GDM1 (cell line): ENCODE measurements around the gene LUZP2.

Source experiments
- DNase-seq: peaks from one replicate; lab custom pipeline; 2025; lab: John Stamatoyannopoulos, UW

Gene LUZP2

GRCh38 chr11:24496736-24497725 lies at the start of gene LUZP2:
TSS of gene LUZP2 (plus strand) at chr11:24497053.
- no peak for DNase-seq

- DNase-seq: no peak
Observed at GRCh38 chr11:24453129-24453718, 43.6 kb upstream of the LUZP2 start.

- no peak for DNase-seq
Observed at GRCh38 chr11:24457985-24458384, 38.9 kb upstream of the LUZP2 start.

GRCh38 chr11:24470431-24470830 lies 26.4 kb upstream of the LUZP2 start:
- no peak for DNase-seq

GRCh38 chr11:24471084-24471483 lies 25.8 kb upstream of the LUZP2 start:
- no peak for DNase-seq

- no peak for DNase-seq
Observed at GRCh38 chr11:24478718-24479117, 18.1 kb upstream of the LUZP2 start.

- no peak for DNase-seq
Observed at GRCh38 chr11:24489477-24489876, 7.4 kb upstream of the LUZP2 start.

- no peak for DNase-seq
Observed at GRCh38 chr11:24496386-24496735, 492 bp upstream of the LUZP2 start.

GRCh38 chr11:24497831-24498230 lies 978 bp downstream of the LUZP2 start:
- no peak for DNase-seq

GRCh38 chr11:24502425-24502824 lies 5.6 kb downstream of the LUZP2 start:
- DNase-seq: no peak

GRCh38 chr11:24509114-24509513 lies 12.3 kb downstream of the LUZP2 start:
- DNase-seq: no peak

GRCh38 chr11:24511511-24511910 lies 14.7 kb downstream of the LUZP2 start:
- DNase-seq: no peak

- no peak for DNase-seq
Observed at GRCh38 chr11:24513479-24514218, 16.8 kb downstream of the LUZP2 start.

- DNase-seq: no peak
Observed at GRCh38 chr11:24514219-24514594, 17.4 kb downstream of the LUZP2 start.

GRCh38 chr11:24515632-24516031 lies 18.8 kb downstream of the LUZP2 start:
- DNase-seq: no peak

- DNase-seq: no peak
Observed at GRCh38 chr11:24516638-24517037, 19.8 kb downstream of the LUZP2 start.

- no peak for DNase-seq
Observed at GRCh38 chr11:24521601-24522000, 24.7 kb downstream of the LUZP2 start.

- DNase-seq: no peak
Observed at GRCh38 chr11:24524156-24524555, 27.3 kb downstream of the LUZP2 start.

- no peak for DNase-seq
Observed at GRCh38 chr11:24531528-24531927, 34.7 kb downstream of the LUZP2 start.

- no peak for DNase-seq
Observed at GRCh38 chr11:24543771-24544170, 46.9 kb downstream of the LUZP2 start.

- no peak for DNase-seq
Observed at GRCh38 chr11:24556693-24557092, 59.8 kb downstream of the LUZP2 start.

GRCh38 chr11:24559315-24559714 lies 62.5 kb downstream of the LUZP2 start:
- DNase-seq: no peak

GRCh38 chr11:24560324-24560723 lies 63.5 kb downstream of the LUZP2 start:
- DNase-seq: no peak
